ENCODE measurements around the gene FUBP3.

DNA sequence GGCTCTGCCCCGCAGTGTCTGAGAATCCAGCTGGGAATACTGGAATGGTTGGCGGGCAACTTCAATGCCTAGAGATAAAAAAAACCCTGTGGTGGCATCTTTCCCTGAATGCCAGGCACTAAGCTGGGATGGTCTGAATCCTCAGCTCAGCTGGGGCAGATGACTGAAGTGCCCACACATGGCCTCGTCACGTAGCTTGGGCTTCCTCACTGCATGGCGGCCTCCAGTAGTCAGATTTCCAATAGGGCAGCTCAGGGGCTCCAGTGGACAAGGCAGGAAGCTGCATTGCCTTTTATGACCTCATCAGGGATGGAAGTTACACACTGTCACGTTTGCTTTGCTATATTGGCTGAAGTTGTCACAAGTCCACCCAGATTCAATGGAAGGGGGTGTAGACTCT, 24.3 kb upstream of the FUBP3 start:
- TF ChIP-seq, protein P1, sequence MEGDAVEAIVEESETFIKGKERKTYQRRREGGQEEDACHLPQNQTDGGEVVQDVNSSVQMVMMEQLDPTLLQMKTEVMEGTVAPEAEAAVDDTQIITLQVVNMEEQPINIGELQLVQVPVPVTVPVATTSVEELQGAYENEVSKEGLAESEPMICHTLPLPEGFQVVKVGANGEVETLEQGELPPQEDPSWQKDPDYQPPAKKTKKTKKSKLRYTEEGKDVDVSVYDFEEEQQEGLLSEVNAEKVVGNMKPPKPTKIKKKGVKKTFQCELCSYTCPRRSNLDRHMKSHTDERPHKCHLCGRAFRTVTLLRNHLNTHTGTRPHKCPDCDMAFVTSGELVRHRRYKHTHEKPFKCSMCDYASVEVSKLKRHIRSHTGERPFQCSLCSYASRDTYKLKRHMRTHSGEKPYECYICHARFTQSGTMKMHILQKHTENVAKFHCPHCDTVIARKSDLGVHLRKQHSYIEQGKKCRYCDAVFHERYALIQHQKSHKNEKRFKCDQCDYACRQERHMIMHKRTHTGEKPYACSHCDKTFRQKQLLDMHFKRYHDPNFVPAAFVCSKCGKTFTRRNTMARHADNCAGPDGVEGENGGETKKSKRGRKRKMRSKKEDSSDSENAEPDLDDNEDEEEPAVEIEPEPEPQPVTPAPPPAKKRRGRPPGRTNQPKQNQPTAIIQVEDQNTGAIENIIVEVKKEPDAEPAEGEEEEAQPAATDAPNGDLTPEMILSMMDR (IDR thresholded peaks at IDR 0.05; ENCODE audit: insufficient read depth, low read length), result no peak
- no peak for TF ChIP-seq SPI1 (IDR thresholded peaks at IDR 0.05; ENCODE audit: borderline replicate concordance, low read depth)
- TF ChIP-seq GABPA (IDR thresholded peaks at IDR 0.05; ENCODE audit: low read depth), result no peak
